DMS 273 (cell line): ENCODE data around the gene CHD5.
A peak's percentile ranks its signal among the peaks of the same experiment; 100 is the strongest.

Experiments
- DNase-seq: peaks from one replicate; lab custom pipeline; 2025; ENCODE audit not compliant: unreplicated experiment; lab: John Stamatoyannopoulos, UW

The CHD5 gene

DNA sequence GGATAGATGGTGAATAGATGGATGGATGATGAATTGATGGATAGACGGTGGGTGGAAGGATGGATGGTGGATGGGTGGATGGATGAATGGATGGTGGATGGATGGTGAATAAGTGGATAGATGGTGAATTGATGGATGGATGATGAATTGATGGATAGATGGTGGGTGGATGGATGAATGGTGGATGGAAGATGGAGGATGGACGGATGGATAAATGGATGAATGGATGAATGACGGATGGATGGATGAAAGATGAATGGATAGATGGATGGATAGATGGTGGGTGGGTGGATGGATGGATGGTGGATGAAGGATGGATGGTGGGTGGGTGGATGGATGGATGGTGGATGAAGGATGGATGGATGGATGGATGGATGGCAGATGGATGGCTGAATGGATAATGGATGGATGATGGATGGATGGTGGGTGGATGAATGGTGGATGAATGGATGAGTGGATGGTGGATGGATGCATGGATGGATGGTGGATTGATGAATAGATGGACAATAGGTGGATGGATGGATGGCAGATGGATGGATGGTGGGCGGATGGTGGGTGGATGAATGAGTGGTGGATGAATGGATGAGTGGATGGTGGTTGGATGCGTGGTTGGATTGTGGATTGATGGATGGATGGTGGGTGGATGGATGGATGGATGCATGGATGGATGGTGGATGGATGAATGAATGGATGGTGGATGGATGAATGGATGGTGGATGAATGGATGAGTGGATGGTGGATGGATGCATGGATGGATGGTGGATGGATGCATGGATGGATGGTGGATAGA, 5.3 kb downstream of the CHD5 start:
- DNase-seq = no peak

DNA sequence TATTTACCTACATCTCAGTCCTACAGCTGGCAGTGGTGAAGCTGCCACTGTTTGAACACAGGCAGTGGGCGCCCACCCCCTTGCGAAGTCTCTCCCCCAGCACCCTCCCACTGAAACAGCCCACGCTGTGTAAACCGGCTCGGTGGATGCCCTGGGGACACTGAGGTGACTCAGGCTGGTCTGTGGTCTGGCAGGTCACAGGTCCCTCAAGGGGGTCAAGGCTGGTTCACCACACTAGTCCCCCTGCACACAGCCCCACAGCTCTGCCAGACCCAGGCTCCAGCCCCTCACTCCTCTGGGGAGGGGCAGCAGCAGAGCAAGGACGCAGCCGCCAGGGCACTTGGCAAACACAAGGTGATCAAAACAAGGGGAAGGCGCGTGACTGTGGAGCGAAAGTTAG, 7.6 kb downstream of the CHD5 start:
- no peak for DNase-seq

DNA sequence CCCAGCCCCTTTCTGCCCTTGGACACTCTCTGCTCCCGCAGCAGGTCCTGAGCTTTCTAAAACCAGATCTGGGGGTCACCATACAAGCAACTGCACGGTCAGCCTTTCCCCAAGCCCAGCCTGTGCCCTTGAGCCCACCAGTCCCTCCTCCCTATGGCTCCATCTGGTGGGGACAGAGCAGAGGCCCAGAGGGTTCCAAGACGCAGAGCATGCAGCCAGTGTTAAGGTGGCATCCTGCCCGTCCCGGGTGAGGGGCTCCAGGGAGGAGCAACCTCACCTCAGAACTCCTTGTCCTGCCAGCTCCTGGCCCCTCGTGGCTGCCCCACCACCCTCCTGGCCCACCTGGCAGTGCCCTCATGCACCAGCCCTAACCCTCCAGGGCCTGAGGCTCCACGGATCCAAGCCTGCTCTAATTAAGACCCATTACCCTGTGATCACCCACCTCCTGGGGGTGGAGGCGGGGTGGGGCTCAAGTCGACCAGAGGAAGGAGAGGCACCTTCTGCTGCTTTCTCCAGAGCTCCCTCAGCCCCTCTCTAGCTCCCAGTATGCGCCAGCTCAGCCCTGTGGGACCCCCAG, 8.5 kb downstream of the CHD5 start:
- DNase-seq = peak; percentile 75

GRCh38 chr1:6170742-6171201, 9.3 kb downstream of the CHD5 start:
- peak; percentile 35 for DNase-seq

GRCh38 chr1:6170116-6170741, 9.9 kb downstream of the CHD5 start:
- no peak for DNase-seq

DNA sequence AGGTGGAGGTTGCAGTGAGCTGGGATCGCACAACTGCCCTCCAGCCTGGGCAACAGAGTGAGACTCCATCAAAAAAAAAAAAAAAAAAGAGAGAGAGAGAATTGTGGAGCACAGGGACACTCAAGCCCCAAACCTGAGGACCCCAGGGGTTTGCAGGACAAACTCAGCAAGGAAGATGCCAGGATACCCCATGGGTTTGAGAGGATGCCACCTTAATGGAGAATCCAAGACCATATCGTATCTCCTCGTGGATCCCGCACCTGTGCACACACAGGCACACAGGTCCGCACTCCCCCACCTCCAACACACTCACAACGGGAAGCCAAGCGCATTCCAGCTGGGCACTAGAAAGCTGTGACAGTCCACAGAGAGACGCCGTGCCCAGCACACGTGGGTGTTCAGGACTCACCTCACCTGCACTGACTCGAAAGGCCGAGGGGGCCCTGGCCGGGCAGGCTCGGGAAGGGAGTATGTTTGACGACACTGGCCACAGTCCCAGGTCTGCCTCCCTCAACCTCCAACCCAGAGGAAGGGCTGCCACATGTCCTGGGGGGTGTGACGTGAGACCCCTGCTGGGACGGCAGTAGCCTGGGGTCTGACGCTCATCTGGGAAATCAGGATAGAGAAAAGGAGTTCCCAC, 11.1 kb downstream of the CHD5 start:
- no peak for DNase-seq

DNA sequence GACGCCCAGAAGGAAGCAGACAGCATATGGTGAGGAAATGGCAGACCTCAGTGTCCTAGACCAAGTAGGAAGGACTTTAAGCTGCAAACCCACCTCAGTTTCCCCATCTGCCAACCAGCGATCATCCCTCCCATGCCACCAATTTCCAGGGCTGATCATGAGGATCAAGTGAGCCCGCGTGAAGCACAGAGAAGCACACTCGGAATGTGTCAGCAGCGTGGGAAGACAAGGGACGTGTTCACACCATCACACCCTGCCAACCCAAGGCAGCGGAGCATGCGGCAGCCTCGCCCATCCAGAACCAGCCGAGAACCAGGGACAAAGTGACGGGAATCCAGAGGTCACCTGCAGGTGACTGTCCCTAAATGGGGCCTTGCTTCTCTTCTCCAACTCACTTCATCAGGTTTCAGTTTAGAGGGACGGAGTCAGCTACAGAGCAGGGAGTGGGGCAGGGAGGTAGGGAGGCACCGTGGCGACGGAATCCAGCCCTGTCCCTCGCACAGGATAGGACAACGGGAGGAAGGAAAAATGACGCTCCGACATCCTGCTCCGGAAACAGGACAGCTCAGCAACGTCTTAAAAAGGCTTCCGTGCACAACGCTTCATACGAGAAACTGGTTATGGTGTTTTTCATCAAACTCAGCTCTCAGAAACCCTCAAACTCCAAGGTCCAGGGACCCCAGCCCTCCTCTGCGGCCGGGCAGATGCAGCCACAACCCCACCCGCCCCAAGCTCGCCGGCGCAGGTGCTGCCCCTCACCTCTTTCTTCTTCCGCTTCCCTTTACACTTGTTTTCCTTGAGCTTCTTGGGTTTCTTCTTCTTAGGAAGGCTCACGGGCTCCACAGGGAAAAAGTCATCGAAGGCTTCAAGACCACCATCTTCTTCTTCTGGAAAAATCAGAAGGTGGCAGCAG, 12.5 kb downstream of the CHD5 start:
- DNase-seq = no peak

- DNase-seq = no peak
Observed at GRCh38 chr1:6166655-6167390, 13.3 kb downstream of the CHD5 start.

GRCh38 chr1:6166221-6166620, 13.9 kb downstream of the CHD5 start:
- no peak for DNase-seq

DNA sequence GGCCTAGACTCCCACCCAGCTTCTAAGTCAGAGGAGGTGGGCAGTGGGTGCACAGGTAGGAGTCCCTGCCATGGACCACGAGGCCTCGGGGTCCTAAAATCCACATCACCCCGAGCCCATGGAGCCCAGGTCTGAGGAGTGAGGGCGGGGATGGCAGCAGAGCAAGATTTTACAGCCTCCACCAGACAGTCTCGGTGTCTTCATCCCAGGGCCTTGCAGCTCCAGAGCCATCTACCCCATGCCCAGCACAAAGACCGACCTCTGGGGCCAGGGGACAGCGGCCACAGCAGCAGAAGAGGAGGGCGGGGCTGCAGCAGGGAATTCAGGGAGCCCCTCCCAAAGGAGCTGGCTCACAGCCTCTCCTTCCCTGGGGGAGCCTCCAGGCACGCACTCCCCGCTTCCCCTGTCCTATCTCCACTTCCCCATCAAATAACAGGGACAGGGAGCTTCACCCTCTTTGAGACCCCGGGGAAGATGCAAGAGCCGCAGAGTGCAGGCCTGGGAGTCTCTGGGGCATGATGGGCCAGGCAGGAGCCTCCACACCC, 14.6 kb downstream of the CHD5 start:
- no peak for DNase-seq

GRCh38 chr1:6165027-6165426, 15.1 kb downstream of the CHD5 start:
- no peak for DNase-seq

- DNase-seq = peak; percentile 22
Observed at GRCh38 chr1:6163973-6164617, 16.0 kb downstream of the CHD5 start.

DNA sequence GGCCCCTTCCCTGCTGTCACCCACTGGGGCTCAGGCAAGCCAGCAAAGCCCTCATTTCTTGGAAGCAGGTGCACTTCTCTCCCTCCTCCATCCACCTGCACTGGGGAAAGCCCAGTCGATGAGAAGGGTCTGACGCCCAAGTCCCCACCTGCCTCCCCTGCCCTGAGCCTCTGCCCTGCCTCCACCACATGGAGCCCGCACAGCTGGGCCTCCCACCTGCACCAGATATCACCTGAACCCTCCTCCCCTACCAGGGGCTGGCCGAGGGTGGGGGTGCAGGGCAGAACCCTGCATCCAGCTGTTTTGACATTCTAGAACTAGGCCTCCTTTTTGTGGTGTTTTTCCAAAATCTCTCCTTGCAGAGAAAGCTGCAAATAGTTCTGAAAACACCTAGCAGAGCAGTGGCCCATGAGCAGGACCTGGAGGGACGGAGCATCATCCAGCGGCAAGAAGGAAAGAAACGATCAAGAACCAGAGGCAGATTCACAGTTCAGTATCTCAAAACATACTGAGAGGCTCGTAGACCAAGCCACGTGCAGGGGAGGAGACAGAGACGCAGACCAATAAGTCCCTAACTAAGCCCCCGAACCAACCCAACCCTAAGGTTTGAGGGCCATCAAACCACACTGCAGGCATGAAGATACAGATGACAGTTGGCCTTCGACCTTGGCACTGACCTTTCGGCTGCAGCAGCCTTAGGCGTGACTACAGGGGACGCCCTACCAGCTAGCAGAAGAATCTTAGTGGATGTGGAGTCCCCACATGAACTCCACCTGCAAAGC, 16.7 kb downstream of the CHD5 start:
- no peak for DNase-seq

DNA sequence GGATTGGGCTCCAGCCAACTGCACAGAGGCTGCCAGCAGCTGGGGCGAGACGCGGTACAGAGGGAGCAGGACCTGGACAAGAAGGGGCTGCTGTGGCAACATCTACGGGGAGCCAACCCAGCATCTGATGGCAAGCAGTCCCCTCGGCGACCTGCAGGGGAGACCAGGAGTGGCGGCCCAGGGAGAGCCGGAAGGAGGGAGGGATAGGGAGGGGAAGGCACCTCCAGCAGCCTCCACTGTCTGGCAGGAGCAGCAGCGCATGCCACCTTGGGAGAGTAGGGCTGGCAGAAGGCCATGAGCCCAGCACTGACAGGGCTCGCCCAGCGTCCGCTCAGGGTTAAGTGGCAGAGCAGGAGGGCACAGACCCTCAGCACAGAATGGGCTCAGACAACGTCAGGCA, 17.3 kb downstream of the CHD5 start:
- DNase-seq = peak; percentile 76

DNA sequence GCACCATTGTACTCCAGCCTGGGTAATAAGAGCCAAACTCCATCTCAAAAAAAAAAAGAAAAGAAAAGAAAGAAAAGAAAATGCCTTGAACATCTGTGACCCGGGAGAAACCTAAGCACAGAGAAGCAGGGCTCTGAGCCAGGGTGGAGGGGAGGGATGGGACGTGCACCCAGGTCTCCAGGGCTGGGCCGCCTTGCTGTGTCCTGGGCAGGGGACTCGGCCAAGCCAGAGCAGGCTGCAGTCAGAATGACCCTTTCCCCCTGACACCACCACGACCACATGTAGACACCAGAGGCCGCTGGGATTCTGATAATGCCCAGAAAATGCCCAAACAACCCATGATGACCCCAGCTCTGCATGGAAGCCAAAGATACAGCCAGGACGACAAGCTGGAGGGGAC, 17.8 kb downstream of the CHD5 start:
- DNase-seq = no peak

- DNase-seq = no peak
Observed at GRCh38 chr1:6158181-6158580, 21.9 kb downstream of the CHD5 start.

GRCh38 chr1:6157528-6158174, 22.5 kb downstream of the CHD5 start:
- peak; percentile 29 for DNase-seq

DNA sequence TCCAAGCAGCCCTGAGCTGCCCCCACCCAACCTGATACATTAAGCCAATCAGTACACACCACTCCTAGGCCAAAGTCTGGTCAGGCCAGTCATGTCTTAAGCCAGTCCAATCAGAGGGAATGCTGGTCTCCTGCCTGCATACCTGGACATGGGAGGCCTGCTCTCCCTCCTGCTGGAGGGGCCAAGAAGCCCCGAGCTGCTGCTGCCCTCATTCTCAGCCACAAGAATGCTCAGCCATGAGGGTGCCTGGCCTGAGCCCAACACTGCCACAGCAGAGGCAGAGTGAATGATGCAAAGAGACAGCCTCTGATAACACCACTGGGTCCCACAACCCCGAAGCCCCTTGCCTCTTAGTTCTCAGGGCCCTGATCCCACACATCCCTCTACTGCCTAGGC, 23.0 kb downstream of the CHD5 start:
- DNase-seq = no peak
